ENCODE results near the gene DTX3.

The DTX3 gene

GRCh38 chr12:57620245-57620935, 15.8 kb downstream of the DTX3 start:
- no peak for DNase-seq (ENCODE audit: low read depth in 2 of 2)

- no peak for DNase-seq (ENCODE audit: low read depth in 2 of 2)
Observed at GRCh38 chr12:57620936-57621496, 16.4 kb downstream of the DTX3 start.

DNA sequence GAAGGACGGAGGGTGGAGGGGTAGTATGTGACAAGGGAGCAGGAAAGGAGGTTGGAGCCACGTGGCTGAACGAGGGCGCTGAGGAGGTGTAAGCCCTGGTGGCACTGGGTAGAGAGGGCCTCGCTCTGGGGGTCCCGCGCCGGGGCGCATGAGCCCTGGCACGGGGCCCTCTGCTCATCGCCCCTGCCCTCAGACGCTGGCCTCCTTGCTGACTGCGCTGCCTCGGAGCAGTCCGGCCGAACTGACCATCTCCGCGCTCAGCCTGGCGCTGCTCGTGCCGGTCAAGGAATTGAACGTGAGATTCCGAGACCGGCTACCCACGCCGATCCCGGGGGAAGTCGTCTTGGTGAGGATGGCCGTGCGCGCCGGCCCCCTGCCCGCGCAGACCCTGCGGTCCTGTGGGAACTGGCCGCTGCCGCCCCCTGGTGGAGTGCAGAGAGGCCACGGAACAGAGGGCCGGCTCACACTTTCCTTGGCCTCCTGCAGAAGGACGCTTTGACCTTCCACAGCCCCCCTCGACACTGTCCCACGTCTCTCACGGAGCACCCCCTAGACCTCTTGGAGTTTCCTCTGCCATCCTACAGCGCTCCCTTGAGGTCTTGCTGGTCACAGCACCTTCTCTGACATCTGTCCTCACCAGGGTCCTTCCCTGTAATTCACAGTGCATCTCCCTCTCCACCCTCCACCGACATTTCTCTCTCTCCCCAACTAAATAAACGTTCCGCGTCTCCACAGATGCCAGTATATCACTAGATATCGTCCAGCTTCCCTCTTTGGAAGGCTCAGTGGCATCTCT, 17.1 kb downstream of the DTX3 start:
- DNase-seq (ENCODE audit: low read depth in 2 of 2), result no peak

GRCh38 chr12:57622293-57623245, 17.9 kb downstream of the DTX3 start:
- no peak for DNase-seq (ENCODE audit: low read depth in 2 of 2)

DNA sequence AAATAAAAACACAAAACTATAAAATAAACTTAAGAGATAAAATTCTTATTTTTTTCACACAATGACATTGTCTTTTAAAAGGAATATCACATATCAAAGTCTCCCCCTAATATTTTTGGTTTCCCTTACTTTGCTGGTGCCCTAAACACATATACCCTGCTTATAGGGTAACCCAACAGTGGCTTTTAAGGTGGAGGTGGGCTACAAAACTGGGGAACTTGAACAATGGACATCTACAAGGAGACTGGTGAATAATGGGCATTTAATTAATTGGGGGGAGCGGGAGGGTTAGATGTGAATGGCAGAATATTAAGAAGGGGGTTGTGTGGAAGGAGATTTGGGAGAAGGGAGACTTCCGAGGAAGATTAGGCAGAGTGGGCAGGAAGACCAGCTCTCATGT, 18.8 kb downstream of the DTX3 start:
- no peak for DNase-seq (ENCODE audit: low read depth in 2 of 2)

- DNase-seq (ENCODE audit: low read depth in 2 of 2), result no peak
Observed at GRCh38 chr12:57623811-57624390, 19.3 kb downstream of the DTX3 start.

GRCh38 chr12:57624441-57625220, 20.0 kb downstream of the DTX3 start:
- no peak for DNase-seq (ENCODE audit: low read depth in 2 of 2)

DNA sequence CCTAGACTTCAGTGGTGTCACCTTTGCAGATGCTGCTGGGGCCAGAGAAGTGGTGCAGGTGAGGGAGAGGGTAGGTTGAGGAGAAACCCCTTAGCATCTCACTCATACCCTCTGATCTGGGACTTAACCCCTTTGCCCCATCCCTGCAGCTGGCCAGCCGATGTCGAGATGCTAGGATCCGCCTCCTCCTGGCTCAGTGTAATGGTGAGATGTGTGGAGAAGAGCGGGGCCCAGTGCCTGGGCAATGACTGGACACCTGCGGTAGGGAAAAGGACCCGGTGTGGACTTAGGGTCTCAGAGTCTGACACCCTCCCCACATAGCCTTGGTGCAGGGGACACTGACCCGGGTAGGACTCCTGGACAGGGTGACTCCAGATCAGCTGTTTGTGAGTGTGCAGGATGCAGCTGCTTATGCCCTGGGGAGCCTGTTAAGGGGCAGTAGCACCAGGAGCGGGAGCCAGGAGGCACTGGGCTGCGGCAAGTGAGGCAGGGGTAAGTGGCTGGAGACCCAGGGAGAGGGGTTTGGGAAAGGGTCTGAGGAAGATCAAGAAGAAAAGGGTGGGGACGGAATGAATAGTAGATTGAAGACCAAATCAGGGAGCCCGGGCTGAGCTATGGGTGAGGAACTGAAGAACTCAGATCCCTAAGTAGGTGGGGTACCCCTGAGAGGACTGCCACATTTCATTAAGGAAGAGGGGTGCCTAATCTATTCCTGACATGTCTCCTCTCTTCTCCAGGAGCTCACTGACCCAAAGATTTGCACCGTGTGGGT, 20.8 kb downstream of the DTX3 start:
- no peak for DNase-seq (ENCODE audit: low read depth in 2 of 2)

GRCh38 chr12:57626111-57626920, 21.7 kb downstream of the DTX3 start:
- DNase-seq (ENCODE audit: low read depth in 2 of 2), result no peak

GRCh38 chr12:57626921-57627445, 22.4 kb downstream of the DTX3 start:
- no peak for DNase-seq (ENCODE audit: low read depth in 2 of 2)

- no peak for DNase-seq (ENCODE audit: low read depth in 2 of 2)
Observed at GRCh38 chr12:57627501-57628279, 23.1 kb downstream of the DTX3 start.

DNA sequence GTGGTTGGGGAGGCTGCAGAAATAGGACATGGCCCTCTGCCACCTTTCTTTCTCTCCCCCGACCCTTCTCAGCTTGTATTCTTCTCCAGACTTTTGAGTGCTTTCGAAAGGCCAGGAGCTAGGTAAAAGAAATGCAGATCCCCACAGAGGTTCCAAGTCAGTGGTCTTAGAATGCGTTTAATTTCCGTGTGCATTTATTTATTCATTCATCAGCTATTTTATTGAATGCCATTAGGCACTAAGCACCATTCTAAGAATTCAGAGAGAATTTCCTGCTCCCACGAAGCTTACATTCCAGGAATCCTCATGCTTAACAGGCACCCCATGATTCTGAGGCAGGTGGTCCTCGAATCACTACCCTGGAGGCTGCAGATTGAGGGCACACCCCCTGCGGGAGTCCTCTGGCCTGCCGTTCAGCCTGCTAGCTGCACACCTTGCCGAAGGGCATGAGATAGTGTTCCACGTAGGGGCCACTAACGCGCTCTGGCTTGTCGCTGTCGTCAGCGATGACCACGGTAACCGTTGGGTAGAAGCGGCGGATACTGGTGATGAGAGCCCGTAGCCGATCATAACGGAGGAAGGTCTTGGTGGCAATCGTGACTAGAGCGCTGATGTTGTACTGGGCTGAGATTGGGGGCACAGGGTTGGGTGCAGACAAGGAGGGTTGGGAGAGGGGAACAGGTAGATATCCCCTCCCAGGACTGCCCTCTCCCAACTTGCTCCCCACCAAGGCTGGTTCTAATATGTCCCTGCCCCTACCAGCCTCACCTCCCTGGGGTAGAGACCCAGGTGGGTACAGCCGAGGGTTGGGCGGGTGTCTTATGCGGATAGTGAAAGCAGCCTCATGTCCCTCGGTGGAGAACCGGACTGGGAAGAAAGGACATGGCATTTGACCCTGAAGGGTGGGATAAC, 23.9 kb downstream of the DTX3 start:
- DNase-seq (ENCODE audit: low read depth in 2 of 2), result no peak

DNA sequence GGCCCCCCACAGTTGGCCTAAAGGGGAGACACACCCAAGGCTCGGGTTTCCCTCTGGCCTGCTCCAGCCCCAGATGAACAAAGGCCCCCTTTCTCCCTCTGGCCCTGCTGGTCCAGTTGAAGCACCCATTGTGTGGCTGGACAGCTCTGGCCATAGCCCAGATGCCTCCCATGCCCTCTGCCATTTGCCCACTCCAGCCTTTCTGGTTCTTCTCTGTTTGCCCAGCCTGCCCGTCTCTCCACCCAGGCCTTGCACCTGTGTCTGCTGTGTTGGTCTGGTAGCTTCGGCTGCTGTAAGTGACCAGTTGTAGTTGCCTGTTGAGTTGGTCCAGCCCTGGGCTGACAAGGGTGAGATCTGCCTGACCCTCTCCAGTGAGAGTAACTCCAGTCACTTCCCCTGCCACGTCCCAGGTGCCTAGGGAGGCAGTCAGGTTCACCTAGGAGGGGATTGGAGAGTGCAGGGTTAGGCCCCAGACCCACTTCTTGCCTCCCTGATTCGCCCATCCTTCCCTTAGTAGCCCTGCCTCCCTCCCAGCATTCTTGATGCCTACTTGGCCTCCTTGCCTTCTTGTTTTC, 25.4 kb downstream of the DTX3 start:
- no peak for DNase-seq (ENCODE audit: low read depth in 2 of 2)

DNA sequence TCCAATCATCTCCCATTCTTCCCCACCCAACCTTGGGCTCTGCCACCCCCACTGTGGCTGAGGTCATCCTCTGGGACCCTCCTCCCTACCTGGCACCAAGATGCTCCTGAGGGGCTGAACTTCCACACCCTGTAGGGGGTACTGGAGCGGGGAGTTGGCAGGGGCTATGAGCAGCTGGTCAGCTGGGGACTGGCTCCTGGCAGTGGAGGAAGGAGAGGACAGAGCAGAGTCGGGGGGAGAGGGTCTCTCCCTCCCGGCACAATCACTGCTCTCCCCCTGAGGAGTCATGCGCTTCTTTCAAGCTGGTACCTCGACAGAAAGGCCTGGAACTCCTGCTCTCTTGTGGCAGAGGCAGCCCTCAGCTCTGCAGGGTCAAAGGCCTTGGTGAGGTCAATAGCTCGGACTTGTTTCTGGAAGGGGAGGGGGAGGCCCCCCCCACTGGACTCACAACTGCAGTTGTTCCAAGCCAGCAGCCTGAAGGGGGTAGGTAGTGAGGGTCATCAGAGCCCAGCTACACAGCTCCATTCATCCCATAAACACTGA, 26.3 kb downstream of the DTX3 start:
- no peak for DNase-seq (ENCODE audit: low read depth in 2 of 2)

DNA sequence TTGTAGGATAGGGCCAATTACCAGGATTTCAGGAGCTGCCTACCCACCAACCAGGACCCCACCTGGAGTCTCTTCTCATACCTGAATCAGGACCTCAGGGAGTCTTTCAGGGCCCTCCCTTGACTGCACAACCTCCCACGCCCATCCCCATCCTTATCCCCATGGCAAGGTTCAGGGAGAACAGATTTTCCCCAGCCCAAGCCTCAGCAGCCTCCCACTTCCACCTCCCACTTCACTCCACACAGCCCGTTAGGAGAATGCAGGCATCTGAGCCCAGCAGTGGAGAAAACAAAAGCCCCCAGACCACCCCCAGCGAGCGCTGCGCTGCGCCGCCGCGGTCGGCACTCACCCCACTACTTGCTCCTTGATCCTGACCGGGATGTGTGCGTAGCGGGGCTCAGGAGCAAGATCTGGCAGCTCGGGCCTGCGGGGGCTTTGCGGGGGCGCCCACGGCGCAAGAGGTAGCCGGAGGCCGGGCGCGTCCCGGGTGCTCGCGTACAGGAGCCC, 27.0 kb downstream of the DTX3 start:
- no peak for DNase-seq (ENCODE audit: low read depth in 2 of 2)

Data from stimulated activated CD4-positive, alpha-beta T cell treated with anti-CD3 and anti-CD28 coated beads, Interleukin-12 subunit alpha, Interleukin-12 subunit beta, amount 100 ng/mL, for 24 hours (primary cell).